Osteocyte (in vitro differentiated cells): ENCODE measurements around the gene PIK3CD. TPM values are rescaled to one million over a fixed set of nuclear protein-coding genes. Genes with fewer than 3 reads are reported as not detected.

Experiments used
- DNase-seq: peaks from one replicate; pipeline ENCODE4 v3.0.0; 2021; ENCODE audit warnings: mixed read lengths; ENCODE audit not compliant: unreplicated experiment; ENCODE audit errors: extremely low spot score
- H3K27ac Mint-ChIP-seq: one replicate; pipeline ENCODE4 v1.8.0; 2021; ENCODE audit warnings: mild to moderate bottlenecking, mixed read lengths; ENCODE audit not compliant: unreplicated experiment
- H3K27me3 Mint-ChIP-seq: one replicate; pipeline ENCODE4 v1.8.0; 2021; ENCODE audit warnings: mixed read lengths; ENCODE audit not compliant: unreplicated experiment
- H3K36me3 Mint-ChIP-seq: one replicate; pipeline ENCODE4 v1.8.0; 2021; ENCODE audit warnings: mixed read lengths; ENCODE audit not compliant: unreplicated experiment
- H3K4me1 Mint-ChIP-seq: one replicate; pipeline ENCODE4 v1.8.0; 2021; ENCODE audit warnings: mixed read lengths; ENCODE audit not compliant: unreplicated experiment
- H3K4me3 Mint-ChIP-seq: one replicate; pipeline ENCODE4 v1.8.0; 2021; ENCODE audit warnings: mild to moderate bottlenecking, moderate library complexity, mixed read lengths; ENCODE audit not compliant: unreplicated experiment
- H3K9me3 Mint-ChIP-seq: one replicate; pipeline ENCODE4 v1.8.0; 2021; ENCODE audit warnings: mixed read lengths; ENCODE audit not compliant: unreplicated experiment
- CTCF ChIP-seq: fragments of 200-600 bp; sonication (generic); IDR thresholded peaks from 2 replicates; pipeline ENCODE4 v1.5.0; 2021; ENCODE audit warnings: antibody characterized with exemption, mild to moderate bottlenecking, moderate library complexity
- total RNA-seq: library from RNA; stranded (reverse); gene quantifications from 2 replicates; pipeline ENCODE4 v1.2.1, GENCODE V29; 2021

Gene PIK3CD
- total RNA-seq, 1 donor from 2014 or later, result 14.6 TPM

GRCh38 chr1:9649769-9650168 is 1.8 kb upstream of the PIK3CD start:
- no peaks in the 10 kb centered on the region for H3K36me3 Mint-ChIP-seq
- no peak overlapping the region for H3K27ac Mint-ChIP-seq
- H3K4me1 Mint-ChIP-seq, result peaks cover 6% of the 10 kb centered on the region
- H3K4me3 Mint-ChIP-seq, result no peak overlapping the region
- peaks cover 18% of the 10 kb centered on the region for H3K27me3 Mint-ChIP-seq
- H3K9me3 Mint-ChIP-seq, result no peaks in the 10 kb centered on the region
- no peak for DNase-seq
- TF ChIP-seq CTCF, result no peak

DNA sequence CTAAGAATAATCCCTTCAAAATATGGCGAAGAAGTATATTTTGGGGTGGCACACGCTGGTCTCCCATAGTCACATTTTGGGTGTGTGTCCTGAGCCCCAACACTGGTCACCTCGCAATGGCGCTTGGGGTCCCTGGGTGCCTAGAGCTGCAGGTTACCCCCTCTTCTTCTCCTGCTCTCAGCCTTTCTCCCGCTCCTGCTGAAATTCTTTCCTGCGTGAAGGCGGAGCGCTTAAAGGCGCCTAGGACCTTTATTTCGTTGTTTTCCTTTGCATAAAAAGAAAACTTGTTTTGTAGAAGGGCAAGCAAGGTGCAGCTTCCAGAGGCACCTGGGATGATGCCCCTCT is 339 bp upstream of the PIK3CD start:
- TF ChIP-seq CTCF, result no peak
- Mint-ChIP-seq H3K9me3 (no peaks in the 10 kb centered on the region), H3K4me3 (peak overlapping the region; percentile 81), H3K4me1 (peaks cover 6% of the 10 kb centered on the region), H3K27me3 (peaks cover 18% of the 10 kb centered on the region), H3K36me3 (no peaks in the 10 kb centered on the region), H3K27ac (no peak overlapping the region)
- DNase-seq, result no peak

DNA sequence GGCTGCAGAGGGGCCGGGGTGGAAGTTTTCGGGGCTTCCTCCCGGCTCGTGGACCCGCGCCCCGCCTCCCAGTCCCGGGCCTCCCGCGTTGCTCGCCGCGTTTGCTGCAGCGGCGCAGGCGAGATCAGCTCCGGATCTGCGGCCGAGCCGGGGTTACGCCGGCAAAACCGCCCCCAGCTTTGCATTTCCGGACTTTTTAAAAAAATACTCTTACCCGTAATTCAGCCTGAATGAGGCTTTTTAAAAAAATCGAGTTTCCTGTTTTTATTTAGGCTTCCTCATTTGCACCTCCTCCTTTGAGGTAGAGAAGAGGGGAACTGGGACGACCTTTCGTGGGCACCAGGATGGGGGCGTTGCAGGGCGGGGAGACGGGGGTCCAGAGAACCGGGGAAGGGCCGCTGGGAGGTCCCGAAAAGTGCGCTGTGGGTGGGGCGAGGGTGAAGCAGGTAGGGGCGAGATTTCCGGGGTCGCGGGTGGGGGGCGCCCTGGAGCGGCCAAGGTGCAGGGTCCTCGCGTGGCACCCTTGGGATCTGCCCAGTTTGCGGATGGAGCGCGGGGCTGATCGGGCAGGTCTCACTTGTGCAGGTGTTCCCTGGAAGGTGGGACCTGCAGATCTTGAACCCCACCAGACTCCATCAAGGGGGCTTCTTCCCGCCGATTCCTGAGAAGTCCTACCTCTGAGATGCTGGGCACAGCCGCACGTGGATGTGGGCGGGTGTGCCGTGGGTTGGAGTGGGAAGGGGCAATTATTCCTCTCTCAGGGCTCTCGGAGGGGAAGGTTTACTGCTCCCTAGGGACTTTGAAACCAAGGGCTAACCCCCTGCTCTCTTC is 1.1 kb downstream of the PIK3CD start:
- Mint-ChIP-seq H3K9me3 (no peaks in the 10 kb centered on the region), H3K27me3 (peaks cover 18% of the 10 kb centered on the region), H3K4me3 (peak overlapping the region; percentile 47), H3K27ac (no peak overlapping the region), H3K4me1 (peaks cover 6% of the 10 kb centered on the region), H3K36me3 (no peaks in the 10 kb centered on the region)
- TF ChIP-seq CTCF, result no peak
- DNase-seq, result no peak

- TF ChIP-seq CTCF, result no peak
Observed at GRCh38 chr1:9653210-9653490, 1.6 kb downstream of the PIK3CD start.

DNA sequence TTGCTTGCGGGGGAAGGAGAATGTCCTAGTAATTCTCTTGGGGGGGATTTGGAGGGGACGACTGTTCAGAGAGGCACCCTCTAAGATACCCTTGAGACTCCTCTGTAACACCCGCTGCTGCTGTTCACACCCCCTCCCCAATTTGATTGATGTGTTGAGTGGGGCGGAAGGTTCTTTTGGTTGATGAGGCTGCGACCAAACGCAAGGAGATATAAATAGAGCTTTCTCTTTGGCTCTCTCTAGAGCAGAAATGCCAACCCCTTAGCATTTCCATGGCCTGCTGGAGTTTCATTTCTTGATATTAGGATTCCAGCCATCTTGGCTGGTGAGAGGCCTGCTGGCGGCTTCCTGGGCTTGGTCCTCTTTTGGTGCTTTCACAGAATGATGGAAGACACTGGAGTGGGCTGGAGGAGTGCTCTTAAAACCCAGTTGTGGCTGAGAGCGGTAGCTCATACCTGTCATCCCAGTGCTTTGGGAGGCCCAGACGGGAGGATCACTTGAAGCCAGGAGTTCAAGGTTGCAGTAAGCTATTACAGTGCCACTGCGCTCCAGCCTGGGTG is 2.0 kb downstream of the PIK3CD start:
- TF ChIP-seq CTCF, result no peak
- Mint-ChIP-seq H3K4me3 (peak overlapping the region; percentile 14), H3K27me3 (peaks cover 18% of the 10 kb centered on the region), H3K36me3 (no peaks in the 10 kb centered on the region), H3K9me3 (no peaks in the 10 kb centered on the region), H3K27ac (no peak overlapping the region), H3K4me1 (peaks cover 6% of the 10 kb centered on the region)
- DNase-seq, result no peak

More at GRCh38 chr1:9653210-9653490, 1.6 kb downstream of the PIK3CD start:
- H3K4me3 Mint-ChIP-seq, result peak overlapping the region; percentile 47
- peaks cover 6% of the 10 kb centered on the region for H3K4me1 Mint-ChIP-seq
- H3K9me3 Mint-ChIP-seq, result no peaks in the 10 kb centered on the region
- no peaks in the 10 kb centered on the region for H3K36me3 Mint-ChIP-seq
- no peak overlapping the region for H3K27ac Mint-ChIP-seq
- DNase-seq, result no peak
- peaks cover 18% of the 10 kb centered on the region for H3K27me3 Mint-ChIP-seq
